Esophagus squamous epithelium (tissue), 5 donors: Measurements from ENCODE around the gene BDNF. TPM values are rescaled to one million over a fixed set of nuclear protein-coding genes. Genes with fewer than 3 reads are reported as not detected.
A peak's percentile ranks its signal among the peaks of the same experiment; 100 is the strongest.

Experiments used
- DNase-seq: peaks from one replicate; lab custom pipeline; 2025; lab: John Stamatoyannopoulos, UW
- H3K27ac ChIP-seq, 4 donors: fragments of 200-600 bp; sonication (generic); one replicate each; pipeline ENCODE4 v1.5.1; 2016 to 2019; ENCODE audit warnings: mild to moderate bottlenecking in 1 of 4
- H3K27me3 ChIP-seq, 4 donors: fragments of 200-600 bp; sonication (generic); 1 replicate in 3 of 4; 2 replicates in 1 of 4; pipeline versions ENCODE4 v1.5.1 to v1.6.0; 2017 to 2021; ENCODE audit warnings: antibody characterized with exemption in 1 of 4
- H3K36me3 ChIP-seq, 3 donors: fragments of 200-600 bp; sonication (generic); one replicate each; pipeline ENCODE4 v1.5.1; 2016 to 2019
- H3K4me1 ChIP-seq, 3 donors: fragments of 200-600 bp; sonication (generic); one replicate each; pipeline ENCODE4 v1.5.1; 2017 to 2019
- H3K4me3 ChIP-seq, 4 donors: fragments of 200-600 bp; sonication (generic); 1 replicate in 3 of 4; 2 replicates in 1 of 4; pipeline ENCODE4 v1.5.1; 2016 to 2019; ENCODE audit warnings: mild to moderate bottlenecking in 2 of 4, moderate library complexity in 1 of 4
- H3K9me3 ChIP-seq, 3 donors: fragments of 200-600 bp; sonication (generic); one replicate each; pipeline ENCODE4 v1.5.1; 2016 to 2019
- POLR2A ChIP-seq, 4 donors: fragments of 450-650 bp; IDR thresholded peaks; one replicate each; pipeline ENCODE4 v1.6.1; 2017; ENCODE audit warnings: antibody characterized with exemption in 4 of 4, mild to moderate bottlenecking in 4 of 4, moderate library complexity in 3 of 4
- WGBS, 2 donors: methylation state at CpG; one replicate each; pipeline ENCODE4 v1.1.5; 2018; 5-methylcytosine and 5-hydroxymethylcytosine counted together
- intact Hi-C: fragments of 100-400 bp; cut with DNase I; formaldehyde crosslinking; loops from one replicate; pipeline ENCODE4 v1.15.0; 2022
- total RNA-seq, 4 donors: library from RNA; depleted of rRNA; stranded (reverse); fragments of >200 nt; gene quantifications; one replicate each; pipeline ENCODE4 v1.1.0, GENCODE V29; 2016
- TF ChIP-seq, protein P1 (sequence below), 6 experiments: fragments of 450-650 bp in 4 of 6; fragments of 200-600 bp in 2 of 6; sonication (generic) in 2 of 6; IDR thresholded peaks; one replicate each; pipeline ENCODE4 v1.5.1; 2016 to 2019; ENCODE audit warnings: antibody characterized with exemption in 6 of 6, mild to moderate bottlenecking in 4 of 6, moderate library complexity in 4 of 6
- donor health status: DM: yes; HTN: yes; CAD: no.

BDNF gene
- total RNA-seq, 4 donors from 2014 or later = 0.15 to 1.1 (median 0.84) TPM

DNA sequence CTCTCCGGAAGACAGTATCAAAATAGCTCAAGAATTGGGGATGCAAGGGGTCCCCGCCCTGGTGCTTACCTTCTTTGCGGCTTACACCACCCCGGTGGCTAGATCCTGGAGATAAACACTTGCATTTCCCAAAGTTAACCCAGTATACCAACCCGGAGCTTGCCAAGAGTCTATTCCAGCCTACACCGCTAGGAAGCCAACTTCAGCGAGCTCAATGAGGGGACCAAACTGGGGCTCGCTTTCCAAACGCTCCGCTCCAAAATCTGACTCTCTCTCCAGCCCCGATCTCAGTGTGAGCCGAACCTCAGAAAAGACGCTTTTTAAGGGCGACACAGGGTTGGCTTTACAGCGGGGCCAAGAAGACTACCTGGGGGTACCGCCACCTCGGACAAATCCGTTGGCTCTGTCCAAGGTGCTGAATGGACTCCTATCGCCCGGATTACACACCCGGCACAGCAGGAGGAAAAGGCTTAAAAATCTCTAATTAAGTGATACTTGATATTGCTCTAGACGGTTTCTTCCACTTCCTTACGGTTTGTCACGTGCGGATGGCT, 20.1 kb upstream of the BDNF start:
- intact Hi-C loops = no loop called here
- WGBS, 2 donors = 18 to 19% methylated on average over 15 to 16 of the region's 25 CpGs
- Histone ChIP-seq H3K27ac (no peak overlapping the region), H3K4me3 (peak overlapping the region in 1 of 4 donors; percentile 12), H3K36me3 (no peaks in the 10 kb centered on the region), H3K4me1 (peaks cover 14 to 44% (median 16%) of the 10 kb centered on the region in 3 donors), H3K9me3 (no peaks in the 10 kb centered on the region), H3K27me3 (peaks cover 12 to 98% (median 33%) of the 10 kb centered on the region in 4 donors)
- DNase-seq = no peak
- no peak for TF ChIP-seq POLR2A (IDR thresholded peaks at IDR 0.05)
- TF ChIP-seq, protein P1, sequence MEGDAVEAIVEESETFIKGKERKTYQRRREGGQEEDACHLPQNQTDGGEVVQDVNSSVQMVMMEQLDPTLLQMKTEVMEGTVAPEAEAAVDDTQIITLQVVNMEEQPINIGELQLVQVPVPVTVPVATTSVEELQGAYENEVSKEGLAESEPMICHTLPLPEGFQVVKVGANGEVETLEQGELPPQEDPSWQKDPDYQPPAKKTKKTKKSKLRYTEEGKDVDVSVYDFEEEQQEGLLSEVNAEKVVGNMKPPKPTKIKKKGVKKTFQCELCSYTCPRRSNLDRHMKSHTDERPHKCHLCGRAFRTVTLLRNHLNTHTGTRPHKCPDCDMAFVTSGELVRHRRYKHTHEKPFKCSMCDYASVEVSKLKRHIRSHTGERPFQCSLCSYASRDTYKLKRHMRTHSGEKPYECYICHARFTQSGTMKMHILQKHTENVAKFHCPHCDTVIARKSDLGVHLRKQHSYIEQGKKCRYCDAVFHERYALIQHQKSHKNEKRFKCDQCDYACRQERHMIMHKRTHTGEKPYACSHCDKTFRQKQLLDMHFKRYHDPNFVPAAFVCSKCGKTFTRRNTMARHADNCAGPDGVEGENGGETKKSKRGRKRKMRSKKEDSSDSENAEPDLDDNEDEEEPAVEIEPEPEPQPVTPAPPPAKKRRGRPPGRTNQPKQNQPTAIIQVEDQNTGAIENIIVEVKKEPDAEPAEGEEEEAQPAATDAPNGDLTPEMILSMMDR (IDR thresholded peaks at IDR 0.05) = no peak

DNA sequence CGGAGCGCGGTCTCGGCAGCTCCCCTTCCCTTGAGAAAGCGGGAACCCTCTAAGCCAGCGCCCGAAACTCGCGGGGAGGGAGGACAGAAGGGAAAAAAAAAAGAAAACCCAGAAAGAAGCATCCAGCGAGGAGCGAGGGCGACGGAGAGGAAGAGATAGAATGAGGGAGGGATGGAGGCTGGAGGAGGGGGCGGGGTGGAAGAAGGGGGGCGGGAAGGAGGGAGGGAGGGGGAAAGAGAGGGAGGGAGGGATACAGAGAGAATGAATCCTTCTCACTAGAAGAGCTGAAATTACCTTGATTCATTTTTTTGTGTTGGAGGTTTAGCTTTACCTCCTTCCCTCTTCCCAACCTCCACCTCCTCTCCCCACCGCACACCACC, 19.3 kb upstream of the BDNF start:
- DNase-seq = no peak
- H3K4me1 ChIP-seq = peaks cover 14 to 44% (median 16%) of the 10 kb centered on the region in 3 donors
- no peaks in the 10 kb centered on the region for H3K9me3 ChIP-seq
- H3K27me3 ChIP-seq = peaks cover 12 to 98% (median 33%) of the 10 kb centered on the region in 4 donors
- intact Hi-C loops = no loop called here
- no peaks in the 10 kb centered on the region for H3K36me3 ChIP-seq
- TF ChIP-seq POLR2A (IDR thresholded peaks at IDR 0.05) = no peak
- TF ChIP-seq, protein P1 (IDR thresholded peaks at IDR 0.05) = no peak
- peak overlapping the region in 3 of 4 donors; percentile 30 to 54 (median 46) for H3K4me3 ChIP-seq
- H3K27ac ChIP-seq = no peak overlapping the region
- WGBS, 2 donors = 11 to 15% methylated on average over 5 to 8 of the region's 16 CpGs

DNA sequence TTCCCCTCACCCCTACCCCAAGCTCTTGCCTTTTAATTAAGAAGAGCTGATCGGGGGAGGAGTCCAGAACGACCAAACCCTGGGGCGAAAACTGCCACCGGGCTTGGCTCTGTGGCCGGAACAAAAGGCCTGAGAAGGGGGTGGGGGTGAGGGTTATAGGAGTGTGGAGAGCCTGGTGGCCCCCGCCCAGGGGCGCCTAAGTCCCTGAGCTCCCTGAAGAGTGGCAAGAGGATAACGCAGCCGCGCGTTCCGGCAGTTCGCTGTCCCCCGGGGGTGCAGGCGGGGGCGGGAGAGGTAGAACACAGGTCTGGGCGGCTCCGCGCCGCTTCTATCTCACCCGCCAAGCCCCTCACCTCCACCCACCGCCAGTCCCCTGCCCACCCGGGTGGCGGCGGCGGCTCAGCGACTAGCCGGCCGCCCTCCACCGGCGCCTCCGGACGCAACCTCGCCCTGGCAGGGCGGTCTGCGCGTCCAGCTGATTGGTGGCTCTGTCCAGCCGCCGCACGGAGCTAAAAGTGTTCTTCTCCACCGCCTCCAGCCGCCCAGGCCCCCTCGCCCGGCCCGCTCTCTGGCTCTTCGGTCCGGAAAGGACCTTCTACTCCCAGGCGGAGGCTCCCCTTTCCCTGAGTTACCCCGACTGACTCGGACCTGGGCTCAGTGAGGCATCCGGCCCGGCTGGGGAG, 18.7 kb upstream of the BDNF start:
- Histone ChIP-seq H3K36me3 (no peaks in the 10 kb centered on the region), H3K4me3 (peak overlapping the region in 3 of 4 donors; percentile 30 to 54 (median 46)), H3K4me1 (peaks cover 14 to 44% (median 16%) of the 10 kb centered on the region in 3 donors), H3K27ac (peak overlapping the region in 2 of 4 donors; percentile 15 to 23), H3K9me3 (no peaks in the 10 kb centered on the region), H3K27me3 (peaks cover 12 to 97% (median 33%) of the 10 kb centered on the region in 4 donors)
- TF ChIP-seq, protein P1 (IDR thresholded peaks at IDR 0.05) = no peak
- TF ChIP-seq POLR2A (IDR thresholded peaks at IDR 0.05) = no peak
- intact Hi-C loops = no loop called here
- no peak for DNase-seq
- 8% methylated on average over 22 of the region's 52 CpGs; no CpG with 5 or more reads in 1 of the 2 donors for WGBS, 2 donors

DNA sequence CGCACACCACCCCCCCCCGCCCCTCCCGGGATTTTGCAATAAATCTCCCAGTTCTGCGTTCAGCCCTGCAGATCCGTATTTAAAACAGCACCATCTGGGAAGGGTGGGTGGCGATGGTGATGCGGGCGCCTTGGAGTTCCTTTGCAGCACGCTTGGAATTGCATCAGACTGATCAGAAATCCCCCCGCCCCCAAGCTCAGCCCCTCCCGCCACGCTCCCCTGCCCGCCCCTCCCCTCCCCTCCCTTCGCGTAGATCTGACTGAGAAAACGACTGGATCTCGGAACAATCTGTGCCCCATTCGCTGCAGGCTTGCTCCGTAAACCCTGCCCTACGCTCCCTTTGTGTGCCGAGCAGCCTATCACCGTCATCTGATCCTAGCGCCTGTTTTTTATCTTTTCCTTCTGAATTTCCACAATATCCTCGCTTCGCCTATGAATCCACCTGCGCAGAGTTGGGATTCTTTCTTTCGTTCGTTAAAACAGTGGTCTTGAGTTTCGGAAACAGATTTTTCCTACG, 18.1 kb upstream of the BDNF start:
- WGBS, 2 donors = 2 to 12% methylated on average over 17 to 19 of the region's 30 CpGs
- Histone ChIP-seq H3K4me1 (peaks cover 14 to 44% (median 16%) of the 10 kb centered on the region in 3 donors), H3K9me3 (no peaks in the 10 kb centered on the region), H3K27me3 (peaks cover 12 to 97% (median 30%) of the 10 kb centered on the region in 4 donors), H3K27ac (peak overlapping the region in 2 of 4 donors; percentile 15 to 23), H3K4me3 (peak overlapping the region in 3 of 4 donors; percentile 30 to 54 (median 46)), H3K36me3 (no peaks in the 10 kb centered on the region)
- intact Hi-C loops = no loop called here
- no peak for DNase-seq
- no peak for TF ChIP-seq POLR2A (IDR thresholded peaks at IDR 0.05)
- TF ChIP-seq, protein P1 (IDR thresholded peaks at IDR 0.05) = no peak

DNA sequence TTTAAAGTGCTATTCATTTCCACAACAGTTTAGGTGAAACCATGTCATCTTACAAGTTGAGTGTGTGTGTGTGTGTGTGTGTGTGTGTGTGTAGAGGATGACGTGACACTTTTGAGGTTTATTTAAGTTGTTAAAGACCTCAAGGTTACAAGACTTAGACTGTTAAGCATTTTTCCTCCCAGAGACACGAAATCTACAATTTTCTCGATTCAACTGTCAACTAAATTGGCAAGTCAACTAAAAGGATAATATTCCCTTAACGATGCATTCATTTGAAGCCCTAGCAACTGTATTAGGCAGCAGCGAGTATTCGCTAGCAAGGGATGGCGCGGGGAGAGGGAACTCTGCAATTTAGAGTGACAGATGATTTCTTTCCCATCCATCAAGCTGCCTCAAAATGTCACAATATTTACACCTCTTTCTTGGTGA, 17.6 kb upstream of the BDNF start:
- no peak for DNase-seq
- Histone ChIP-seq H3K27ac (no peak overlapping the region), H3K27me3 (peaks cover 11 to 92% (median 26%) of the 10 kb centered on the region in 4 donors), H3K36me3 (no peaks in the 10 kb centered on the region), H3K4me3 (peak overlapping the region in 3 of 4 donors; percentile 30 to 54 (median 46)), H3K4me1 (peaks cover 14 to 42% (median 14%) of the 10 kb centered on the region in 3 donors), H3K9me3 (no peaks in the 10 kb centered on the region)
- intact Hi-C loops = no loop called here
- 15 to 16% methylated on average over 8 of the region's 8 CpGs for WGBS, 2 donors
- TF ChIP-seq, protein P1 (IDR thresholded peaks at IDR 0.05) = no peak
- TF ChIP-seq POLR2A (IDR thresholded peaks at IDR 0.05) = no peak
